GM19438 (cell line): ENCODE results near the gene HSPB2.
A peak's percentile ranks its signal among the peaks of the same experiment; 100 is the strongest.
"Not testable (repeated sequence)": the region's sequence is repeated elsewhere in the genome, so short reads cannot be mapped to it uniquely, and the experiment has no call there.

Experiments used
- ATAC-seq: cut with Tn5 transposase; IDR thresholded peaks from one replicate; pipeline ENCODE4 v1.9.1; 2021; ENCODE audit warnings: low read depth; ENCODE audit not compliant: unreplicated experiment

Gene HSPB2

GRCh38 chr11:111913031-111913861 is 712 bp downstream of the HSPB2 start:
- ATAC-seq: no peak

- ATAC-seq: no peak
Measured at GRCh38 chr11:111913997-111914396, 1.5 kb downstream of the HSPB2 start.

GRCh38 chr11:111916768-111917167 is 4.2 kb downstream of the HSPB2 start:
- ATAC-seq: no peak

- ATAC-seq: no peak
Measured at GRCh38 chr11:111917312-111917711, 4.8 kb downstream of the HSPB2 start.

- no peak for ATAC-seq
Measured at GRCh38 chr11:111917788-111918187, 5.3 kb downstream of the HSPB2 start.

- no peak for ATAC-seq
Measured at GRCh38 chr11:111918390-111919256, 6.1 kb downstream of the HSPB2 start, which contains the start of gene C11orf52. C11orf52 (plus strand) TSS chr11:111918913; CDS start chr11:111918973, 60 bp downstream.

GRCh38 chr11:111920908-111921307 is 8.4 kb downstream of the HSPB2 start:
- ATAC-seq: no peak

- no peak for ATAC-seq
Measured at GRCh38 chr11:111921541-111922230, 9.2 kb downstream of the HSPB2 start.

- no peak for ATAC-seq
Measured at GRCh38 chr11:111922803-111923202, 10.3 kb downstream of the HSPB2 start.

- ATAC-seq: no peak
Measured at GRCh38 chr11:111923351-111923788, 10.8 kb downstream of the HSPB2 start.

- no peak for ATAC-seq
Measured at GRCh38 chr11:111923951-111924350, 11.4 kb downstream of the HSPB2 start.

GRCh38 chr11:111925953-111926352 is 13.4 kb downstream of the HSPB2 start:
- ATAC-seq: no peak

GRCh38 chr11:111926505-111927391 is 14.2 kb downstream of the HSPB2 start:
- ATAC-seq: peak; percentile 90

- ATAC-seq: no peak
Measured at GRCh38 chr11:111930472-111930871, 17.9 kb downstream of the HSPB2 start.

GRCh38 chr11:111932611-111932950 is 20.0 kb downstream of the HSPB2 start:
- no peak for ATAC-seq

GRCh38 chr11:111933176-111933575 is 20.6 kb downstream of the HSPB2 start:
- ATAC-seq: not testable (repeated sequence)

- no peak for ATAC-seq
Measured at GRCh38 chr11:111933872-111934271, 21.3 kb downstream of the HSPB2 start.

GRCh38 chr11:111934306-111934705 is 21.8 kb downstream of the HSPB2 start:
- no peak for ATAC-seq

- ATAC-seq: no peak
Measured at GRCh38 chr11:111935317-111936039, 22.9 kb downstream of the HSPB2 start.
